ENCODE measurements around the gene CAPN13. TPM values are rescaled to one million over a fixed set of nuclear protein-coding genes. Genes with fewer than 3 reads are reported as not detected.

CAPN13 gene
- polyA plus RNA-seq (ENCODE audit: insufficient read length in 4 of 4) = 1 to 10 TPM in 3 of 4 donors, under 1 TPM in 1; 0.99 to 3.0 (median 2.0) TPM

- DNase-seq (ENCODE audit: low read depth in 4 of 4, low spot score in 2 of 4) = no peak
Measured at GRCh38 chr2:30807249-30807648, at the start of gene CAPN13. Gene CAPN13, minus strand, starts transcription at chr2:30807446. Its CDS starts 20,121 bp downstream, at chr2:30787325.

- no peak for DNase-seq (ENCODE audit: low read depth in 4 of 4, low spot score in 2 of 4)
Measured at GRCh38 chr2:30847841-30848240, 40.6 kb upstream of the CAPN13 start.

GRCh38 chr2:30847329-30847728, 40.1 kb upstream of the CAPN13 start:
- DNase-seq (ENCODE audit: low read depth in 4 of 4, low spot score in 2 of 4) = no peak

- no peak for DNase-seq (ENCODE audit: low read depth in 4 of 4, low spot score in 2 of 4)
Measured at GRCh38 chr2:30828586-30828985, 21.3 kb upstream of the CAPN13 start.

GRCh38 chr2:30826916-30827315, 19.7 kb upstream of the CAPN13 start:
- DNase-seq (ENCODE audit: low read depth in 4 of 4, low spot score in 2 of 4) = no peak

- DNase-seq (ENCODE audit: low read depth in 4 of 4, low spot score in 2 of 4) = no peak
Measured at GRCh38 chr2:30826481-30826880, 19.2 kb upstream of the CAPN13 start.

GRCh38 chr2:30823452-30823851, 16.2 kb upstream of the CAPN13 start:
- DNase-seq (ENCODE audit: low read depth in 4 of 4, low spot score in 2 of 4) = no peak

- no peak for DNase-seq (ENCODE audit: low read depth in 4 of 4, low spot score in 2 of 4)
Measured at GRCh38 chr2:30821960-30822359, 14.7 kb upstream of the CAPN13 start.

GRCh38 chr2:30820381-30821055, 13.3 kb upstream of the CAPN13 start:
- DNase-seq (ENCODE audit: low read depth in 4 of 4, low spot score in 2 of 4) = no peak

GRCh38 chr2:30809938-30810337, 2.7 kb upstream of the CAPN13 start:
- no peak for DNase-seq (ENCODE audit: low read depth in 4 of 4, low spot score in 2 of 4)

GRCh38 chr2:30808695-30809094, 1.4 kb upstream of the CAPN13 start:
- no peak for DNase-seq (ENCODE audit: low read depth in 4 of 4, low spot score in 2 of 4)

GRCh38 chr2:30803281-30803680, 4.0 kb downstream of the CAPN13 start:
- no peak for DNase-seq (ENCODE audit: low read depth in 4 of 4, low spot score in 2 of 4)

GRCh38 chr2:30802611-30803010, 4.6 kb downstream of the CAPN13 start:
- no peak for DNase-seq (ENCODE audit: low read depth in 4 of 4, low spot score in 2 of 4)

- DNase-seq (ENCODE audit: low read depth in 4 of 4, low spot score in 2 of 4) = no peak
Measured at GRCh38 chr2:30801821-30802455, 5.3 kb downstream of the CAPN13 start.

GRCh38 chr2:30800159-30800558, 7.1 kb downstream of the CAPN13 start:
- DNase-seq (ENCODE audit: low read depth in 4 of 4, low spot score in 2 of 4) = no peak

- no peak for DNase-seq (ENCODE audit: low read depth in 4 of 4, low spot score in 2 of 4)
Measured at GRCh38 chr2:30799366-30799765, 7.9 kb downstream of the CAPN13 start.

- peak; percentile 17 to 49 (median 43) for DNase-seq (ENCODE audit: low read depth in 4 of 4, low spot score in 2 of 4)
Measured at GRCh38 chr2:30798536-30798991, 8.7 kb downstream of the CAPN13 start.

GRCh38 chr2:30797381-30798015, 9.7 kb downstream of the CAPN13 start:
- DNase-seq (ENCODE audit: low read depth in 4 of 4, low spot score in 2 of 4) = no peak

GRCh38 chr2:30796699-30797098, 10.5 kb downstream of the CAPN13 start:
- DNase-seq (ENCODE audit: low read depth in 4 of 4, low spot score in 2 of 4) = no peak

- no peak for DNase-seq (ENCODE audit: low read depth in 4 of 4, low spot score in 2 of 4)
Measured at GRCh38 chr2:30792521-30792920, 14.7 kb downstream of the CAPN13 start.

- no peak for DNase-seq (ENCODE audit: low read depth in 4 of 4, low spot score in 2 of 4)
Measured at GRCh38 chr2:30790879-30791278, 16.4 kb downstream of the CAPN13 start.

All from left renal cortex interstitium (tissue), 4 donors.